HG02763 (cell line): ENCODE measurements around the gene FRMD6.
"Not testable (repeated sequence)": the region's sequence is repeated elsewhere in the genome, so short reads cannot be mapped to it uniquely, and the experiment has no call there.

Source experiments
- ATAC-seq: cut with Tn5 transposase; IDR thresholded peaks from one replicate; pipeline ENCODE4 v1.9.1; 2021; ENCODE audit warnings: mild to moderate bottlenecking, moderate library complexity; ENCODE audit not compliant: unreplicated experiment

FRMD6 gene

GRCh38 chr14:51628238-51628637 is 23.5 kb upstream of the FRMD6 start:
- no peak for ATAC-seq

GRCh38 chr14:51630987-51631386 is 20.7 kb upstream of the FRMD6 start:
- no peak for ATAC-seq

GRCh38 chr14:51633298-51633697 is 18.4 kb upstream of the FRMD6 start:
- ATAC-seq: not testable (repeated sequence)

GRCh38 chr14:51636109-51636508 is 15.6 kb upstream of the FRMD6 start:
- ATAC-seq: no peak

GRCh38 chr14:51638071-51638944 is 13.4 kb upstream of the FRMD6 start:
- ATAC-seq: no peak

- no peak for ATAC-seq
Measured at GRCh38 chr14:51639668-51640316, 11.9 kb upstream of the FRMD6 start.

- no peak for ATAC-seq
Measured at GRCh38 chr14:51643140-51643539, 8.6 kb upstream of the FRMD6 start.

- ATAC-seq: no peak
Measured at GRCh38 chr14:51644217-51644933, 7.3 kb upstream of the FRMD6 start.

GRCh38 chr14:51648296-51648695 is 3.4 kb upstream of the FRMD6 start:
- no peak for ATAC-seq

- ATAC-seq: no peak
Measured at GRCh38 chr14:51650716-51651387, 858 bp upstream of the FRMD6 start.

GRCh38 chr14:51652168-51653078 is 713 bp downstream of the FRMD6 start:
- ATAC-seq: peak; percentile 37

- ATAC-seq: no peak
Measured at GRCh38 chr14:51653079-51653774, 1.5 kb downstream of the FRMD6 start.

GRCh38 chr14:51653775-51654532 is 2.2 kb downstream of the FRMD6 start:
- ATAC-seq: no peak

GRCh38 chr14:51654533-51654845 is 2.8 kb downstream of the FRMD6 start:
- no peak for ATAC-seq

- no peak for ATAC-seq
Measured at GRCh38 chr14:51657762-51658161, 6.1 kb downstream of the FRMD6 start.

- no peak for ATAC-seq
Measured at GRCh38 chr14:51658441-51659173, 6.9 kb downstream of the FRMD6 start.

- no peak for ATAC-seq
Measured at GRCh38 chr14:51660741-51661140, 9.0 kb downstream of the FRMD6 start.

GRCh38 chr14:51661504-51661903 is 9.8 kb downstream of the FRMD6 start:
- no peak for ATAC-seq
